COLO668 (cell line): ENCODE measurements around the gene SPACDR.
"Not testable (repeated sequence)": the region's sequence is repeated elsewhere in the genome, so short reads cannot be mapped to it uniquely, and the experiment has no call there.

Source experiments
- DNase-seq: peaks from one replicate; lab custom pipeline; 2025; ENCODE audit not compliant: unreplicated experiment; lab: John Stamatoyannopoulos, UW

Gene SPACDR

GRCh38 chr7:100464210-100464660 lies at the start of gene SPACDR:
Gene SPACDR (minus strand): TSS chr7:100464260. CDS start chr7:100464025, 235 bp downstream.
- DNase-seq, result no peak

GRCh38 chr7:100513212-100513810 lies 49.3 kb upstream of the SPACDR start:
- DNase-seq, result no peak

GRCh38 chr7:100510437-100511239 lies 46.6 kb upstream of the SPACDR start:
- DNase-seq, result no peak

- DNase-seq, result no peak
These were observed 45.2 kb upstream of the SPACDR start for GRCh38 chr7:100509231-100509630.

- DNase-seq, result no peak
These were observed 42.4 kb upstream of the SPACDR start for GRCh38 chr7:100506356-100506923.

- DNase-seq, result no peak
These were observed 41.0 kb upstream of the SPACDR start for GRCh38 chr7:100504887-100505611.

- DNase-seq, result not testable (repeated sequence)
These were observed 40.0 kb upstream of the SPACDR start for GRCh38 chr7:100504031-100504430.

GRCh38 chr7:100500743-100501142 lies 36.7 kb upstream of the SPACDR start:
- not testable (repeated sequence) for DNase-seq

- DNase-seq, result no peak
These were observed 32.4 kb upstream of the SPACDR start for GRCh38 chr7:100496509-100496908.

- no peak for DNase-seq
These were observed 29.6 kb upstream of the SPACDR start for GRCh38 chr7:100493476-100494264.

- no peak for DNase-seq
These were observed 28.8 kb upstream of the SPACDR start for GRCh38 chr7:100492738-100493475.

GRCh38 chr7:100491192-100491578 lies 27.1 kb upstream of the SPACDR start:
- no peak for DNase-seq

- peak; percentile 81 for DNase-seq
These were observed 26.6 kb upstream of the SPACDR start for GRCh38 chr7:100490483-100491191.

- peak; percentile 98 for DNase-seq
These were observed 25.8 kb upstream of the SPACDR start for GRCh38 chr7:100489824-100490223.

- no peak for DNase-seq
These were observed 25.1 kb upstream of the SPACDR start for GRCh38 chr7:100489121-100489520.

- DNase-seq, result no peak
These were observed 24.5 kb upstream of the SPACDR start for GRCh38 chr7:100488333-100489095.

GRCh38 chr7:100486753-100487446 lies 22.8 kb upstream of the SPACDR start:
- no peak for DNase-seq

- no peak for DNase-seq
These were observed 22.1 kb upstream of the SPACDR start for GRCh38 chr7:100486111-100486636.
